ENCODE measurements around the gene CFLAR.

DNA sequence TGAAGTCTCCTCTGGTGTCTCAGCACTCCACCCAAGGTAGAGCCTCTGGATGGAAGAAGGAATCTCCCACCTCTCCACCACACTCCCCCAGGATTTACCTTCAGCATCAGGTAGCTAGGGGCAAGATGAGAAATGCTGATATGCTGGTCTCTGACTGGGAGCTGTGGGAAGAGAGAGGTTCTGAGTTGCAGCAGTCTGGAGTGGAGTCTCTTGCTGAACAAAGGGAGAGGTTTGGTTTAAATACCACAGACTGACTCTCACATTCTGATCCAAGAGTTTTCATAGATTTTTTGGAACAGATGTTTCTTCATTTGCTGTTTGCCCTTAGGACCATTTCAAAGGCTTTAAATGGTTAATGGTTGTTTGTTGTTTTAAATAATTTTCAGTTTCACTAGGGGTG is 1.1 kb upstream of the CFLAR start:
- TF ChIP-seq, protein P1, sequence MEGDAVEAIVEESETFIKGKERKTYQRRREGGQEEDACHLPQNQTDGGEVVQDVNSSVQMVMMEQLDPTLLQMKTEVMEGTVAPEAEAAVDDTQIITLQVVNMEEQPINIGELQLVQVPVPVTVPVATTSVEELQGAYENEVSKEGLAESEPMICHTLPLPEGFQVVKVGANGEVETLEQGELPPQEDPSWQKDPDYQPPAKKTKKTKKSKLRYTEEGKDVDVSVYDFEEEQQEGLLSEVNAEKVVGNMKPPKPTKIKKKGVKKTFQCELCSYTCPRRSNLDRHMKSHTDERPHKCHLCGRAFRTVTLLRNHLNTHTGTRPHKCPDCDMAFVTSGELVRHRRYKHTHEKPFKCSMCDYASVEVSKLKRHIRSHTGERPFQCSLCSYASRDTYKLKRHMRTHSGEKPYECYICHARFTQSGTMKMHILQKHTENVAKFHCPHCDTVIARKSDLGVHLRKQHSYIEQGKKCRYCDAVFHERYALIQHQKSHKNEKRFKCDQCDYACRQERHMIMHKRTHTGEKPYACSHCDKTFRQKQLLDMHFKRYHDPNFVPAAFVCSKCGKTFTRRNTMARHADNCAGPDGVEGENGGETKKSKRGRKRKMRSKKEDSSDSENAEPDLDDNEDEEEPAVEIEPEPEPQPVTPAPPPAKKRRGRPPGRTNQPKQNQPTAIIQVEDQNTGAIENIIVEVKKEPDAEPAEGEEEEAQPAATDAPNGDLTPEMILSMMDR (IDR thresholded peaks at IDR 0.05; ENCODE audit: insufficient read depth, low read depth, low read length), result no peak
- TF ChIP-seq EZH2 (IDR thresholded peaks at IDR 0.05; ENCODE audit: insufficient read depth, low read length), result no peak

Measured in astrocyte (in vitro differentiated cells and primary cell).